Muscle of leg (tissue), 11 donors: ENCODE results near the gene ITGB4. TPM values are rescaled to one million over a fixed set of nuclear protein-coding genes. Genes with fewer than 3 reads are reported as not detected.

ENCODE experiments used
- DNase-seq: peaks from one replicate; pipeline ENCODE4 v3.0.0; 2013
- H3K27ac ChIP-seq: one replicate; pipeline ENCODE4 v1.5.1; 2013; ENCODE audit warnings: mild to moderate bottlenecking, low read length, control low read depth
- H3K27me3 ChIP-seq: one replicate; pipeline ENCODE4 v1.6.1; 2013; ENCODE audit warnings: low read length; ENCODE audit not compliant: control insufficient read depth, insufficient read depth
- H3K36me3 ChIP-seq: one replicate; pipeline ENCODE4 v1.6.1; 2013; ENCODE audit warnings: low read length; ENCODE audit not compliant: control insufficient read depth, insufficient read depth
- H3K4me1 ChIP-seq: one replicate; pipeline ENCODE4 v1.6.1; 2013; ENCODE audit warnings: low read length; ENCODE audit not compliant: control insufficient read depth, insufficient read depth
- H3K4me3 ChIP-seq: one replicate; pipeline ENCODE4 v1.5.1; 2013; ENCODE audit warnings: low read length, control low read depth
- H3K9me3 ChIP-seq: replicated peaks from 2 replicates; pipeline ENCODE4 v1.6.1; 2013; ENCODE audit warnings: low read depth, low read length; ENCODE audit not compliant: control insufficient read depth
- WGBS: methylation state at CpG from one replicate; pipeline ENCODE4 v1.1.5; 2013; ENCODE audit warnings: missing lambda C conversion rate; ENCODE audit not compliant: insufficient coverage; 5-methylcytosine and 5-hydroxymethylcytosine counted together
- polyA plus RNA-seq, 8 donors: library from polyadenylated mRNA; unstranded; fragments of 120-200 nt; gene quantifications; one replicate each; pipeline versions ENCODE4 v1.2.1 to v1.2.3, GENCODE V29; 2013; ENCODE audit warnings: inconsistent platforms in 1 of 8, low replicate concordance in 1 of 8; ENCODE audit not compliant: insufficient read length in 8 of 8, insufficient read depth in 1 of 8
- total RNA-seq: library from RNA; stranded (reverse); fragments of 120-200 nt; gene quantifications from one replicate; pipeline ENCODE4 v1.2.4, GENCODE V29; 2013

ITGB4 gene
- total and polyA plus RNA-seq, 9 donors: 1.6 to 16.7 (median 6.3) TPM

GRCh38 chr17:75695830-75696271 lies 25.4 kb upstream of the ITGB4 start:
- H3K36me3 ChIP-seq: peaks cover 58% of the 10 kb centered on the region
- 86% methylated on average over 12 of the region's 12 CpGs for WGBS
- peaks cover 85% of the 10 kb centered on the region for H3K4me1 ChIP-seq
- peak overlapping the region; percentile 80 for H3K27ac ChIP-seq
- H3K27me3 ChIP-seq: no peaks in the 10 kb centered on the region
- H3K9me3 ChIP-seq: no peaks in the 10 kb centered on the region
- no peak overlapping the region for H3K4me3 ChIP-seq
- peak; percentile 85 for DNase-seq

DNA sequence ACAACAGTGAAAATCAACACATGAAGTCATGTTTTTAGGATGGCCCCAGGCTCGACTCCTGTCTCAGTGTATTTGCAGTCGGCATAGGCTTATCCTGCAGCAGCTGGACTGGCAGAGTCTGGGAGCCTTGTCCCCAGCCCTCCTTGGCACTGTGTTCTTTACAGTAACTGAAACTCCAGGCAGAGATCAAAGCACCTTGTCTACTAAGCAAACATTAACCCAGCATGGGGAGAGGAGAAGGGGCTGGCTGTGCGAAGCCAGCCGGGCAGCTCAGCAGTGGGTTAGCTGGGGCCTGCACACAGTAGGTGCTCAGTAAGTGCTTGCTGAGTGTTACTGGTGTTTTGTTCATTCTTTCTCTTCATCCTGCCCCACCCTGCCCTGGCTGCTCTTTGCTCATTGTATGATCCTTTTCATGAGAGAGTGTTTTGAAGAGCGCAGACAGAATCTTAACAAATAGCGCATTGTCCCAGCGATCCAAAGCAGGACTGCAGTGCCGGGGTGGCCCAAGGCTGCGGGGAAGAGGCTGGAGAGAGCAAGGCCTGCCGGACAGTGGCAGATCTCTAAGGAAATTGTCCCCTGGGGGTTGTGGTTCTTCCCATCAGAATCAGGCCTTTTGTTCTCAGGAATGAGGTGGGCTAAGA lies 23.5 kb upstream of the ITGB4 start:
- DNase-seq: no peak
- WGBS: 72% methylated on average over 6 of the region's 10 CpGs
- no peak overlapping the region for H3K4me3 ChIP-seq
- peak overlapping the region; percentile 40 for H3K27ac ChIP-seq
- no peaks in the 10 kb centered on the region for H3K9me3 ChIP-seq
- H3K27me3 ChIP-seq: no peaks in the 10 kb centered on the region
- peaks cover 64% of the 10 kb centered on the region for H3K36me3 ChIP-seq
- H3K4me1 ChIP-seq: peaks cover 72% of the 10 kb centered on the region

GRCh38 chr17:75698659-75699058 lies 22.6 kb upstream of the ITGB4 start:
- Histone ChIP-seq H3K36me3 (peaks cover 66% of the 10 kb centered on the region), H3K27ac (no peak overlapping the region), H3K4me1 (peaks cover 65% of the 10 kb centered on the region), H3K9me3 (no peaks in the 10 kb centered on the region), H3K4me3 (no peak overlapping the region), H3K27me3 (no peaks in the 10 kb centered on the region)
- WGBS: no CpG with 5 or more reads among the region's 3 CpGs
- no peak for DNase-seq

GRCh38 chr17:75701288-75701687 lies 20.0 kb upstream of the ITGB4 start:
- Histone ChIP-seq H3K27ac (no peak overlapping the region), H3K4me3 (no peak overlapping the region), H3K4me1 (peaks cover 38% of the 10 kb centered on the region), H3K36me3 (peaks cover 82% of the 10 kb centered on the region), H3K9me3 (no peaks in the 10 kb centered on the region), H3K27me3 (no peaks in the 10 kb centered on the region)
- DNase-seq: no peak
- WGBS: 81% methylated on average over 7 of the region's 10 CpGs

DNA sequence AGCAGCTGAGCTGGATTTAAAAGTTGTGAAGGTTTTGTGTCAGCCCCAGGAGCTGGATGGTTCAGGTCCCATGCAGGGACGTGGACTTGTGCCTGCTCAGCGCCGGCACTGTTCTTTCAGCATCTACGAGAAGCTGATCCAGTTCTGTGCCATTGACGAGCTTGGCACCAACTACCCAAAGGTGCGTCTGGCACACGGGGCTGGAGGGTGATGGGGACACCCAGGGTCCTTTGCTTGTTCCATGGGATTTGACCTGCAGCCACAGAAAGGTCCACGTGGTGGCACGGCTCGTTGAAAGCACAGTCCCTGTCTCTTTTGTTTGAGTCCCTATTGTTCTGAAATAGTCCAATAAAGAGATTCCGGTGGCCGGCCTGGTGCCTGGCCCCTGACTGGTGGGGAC lies 18.1 kb upstream of the ITGB4 start:
- H3K36me3 ChIP-seq: peaks cover 89% of the 10 kb centered on the region

GRCh38 chr17:75703591-75703990 lies 17.7 kb upstream of the ITGB4 start:
- WGBS: 89% methylated on average over 8 of the region's 9 CpGs
- peaks cover 93% of the 10 kb centered on the region for H3K36me3 ChIP-seq
- no peak overlapping the region for H3K4me3 ChIP-seq
- DNase-seq: no peak
- no peak overlapping the region for H3K27ac ChIP-seq
- peaks cover 22% of the 10 kb centered on the region for H3K4me1 ChIP-seq
- H3K27me3 ChIP-seq: no peaks in the 10 kb centered on the region
- no peaks in the 10 kb centered on the region for H3K9me3 ChIP-seq

More for the DNA sequence above, 18.1 kb upstream of the ITGB4 start:
- H3K27me3 ChIP-seq: no peaks in the 10 kb centered on the region
- no peak overlapping the region for H3K4me3 ChIP-seq
- no peaks in the 10 kb centered on the region for H3K9me3 ChIP-seq
- no peak for DNase-seq
- no peak overlapping the region for H3K27ac ChIP-seq
- peaks cover 22% of the 10 kb centered on the region for H3K4me1 ChIP-seq
- WGBS: 95% methylated on average over 12 of the region's 12 CpGs

- WGBS: 79% methylated on average over 10 of the region's 27 CpGs
- DNase-seq: no peak
- H3K4me1 ChIP-seq: peaks cover 10% of the 10 kb centered on the region
- H3K9me3 ChIP-seq: no peaks in the 10 kb centered on the region
- H3K27me3 ChIP-seq: no peaks in the 10 kb centered on the region
- H3K36me3 ChIP-seq: peaks cover 85% of the 10 kb centered on the region
- H3K4me3 ChIP-seq: no peak overlapping the region
- H3K27ac ChIP-seq: no peak overlapping the region
These were observed 16.0 kb upstream of the ITGB4 start for GRCh38 chr17:75704963-75705875.

DNA sequence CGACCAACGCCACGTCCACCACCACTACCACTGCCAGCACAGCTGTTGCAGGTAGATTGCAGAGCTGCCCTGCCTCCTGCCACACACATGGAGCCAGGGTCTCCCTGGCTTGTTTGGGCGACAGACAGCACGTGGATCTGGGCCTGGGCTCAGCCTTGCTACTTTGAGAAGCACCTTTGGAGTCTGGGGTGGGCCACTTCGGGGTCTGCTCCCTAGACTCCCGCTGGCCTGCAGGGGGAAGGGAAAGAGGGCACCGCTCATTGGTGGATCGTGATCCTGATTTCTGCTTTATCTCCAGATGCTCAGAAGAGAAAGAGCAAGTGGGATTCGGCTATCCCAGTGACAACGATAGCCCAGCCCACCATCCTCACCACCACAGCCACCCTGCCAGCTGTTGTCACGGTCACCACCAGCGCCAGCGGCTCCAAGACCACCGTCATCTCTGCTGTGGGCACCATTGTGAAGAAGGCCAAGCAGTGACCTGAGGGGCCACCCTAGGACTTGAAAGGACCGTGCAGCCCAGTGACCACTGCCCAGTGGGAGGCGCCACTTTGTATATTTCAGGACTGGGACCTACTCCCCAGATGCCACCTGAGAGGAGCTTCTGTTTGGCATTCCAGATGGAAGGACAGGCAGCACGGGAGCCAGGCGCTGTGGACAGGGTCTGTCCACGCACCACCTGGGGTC lies 15.1 kb upstream of the ITGB4 start:
- Histone ChIP-seq H3K4me1 (no peaks in the 10 kb centered on the region), H3K36me3 (peaks cover 76% of the 10 kb centered on the region), H3K9me3 (no peaks in the 10 kb centered on the region), H3K27ac (no peak overlapping the region), H3K4me3 (no peak overlapping the region), H3K27me3 (no peaks in the 10 kb centered on the region)
- WGBS: 90% methylated on average over 16 of the region's 20 CpGs
- no peak for DNase-seq

- no peaks in the 10 kb centered on the region for H3K9me3 ChIP-seq
- 78% methylated on average over 12 of the region's 12 CpGs for WGBS
- no peaks in the 10 kb centered on the region for H3K27me3 ChIP-seq
- peaks cover 66% of the 10 kb centered on the region for H3K36me3 ChIP-seq
- no peak for DNase-seq
- peak overlapping the region; percentile 20 for H3K27ac ChIP-seq
- H3K4me1 ChIP-seq: no peaks in the 10 kb centered on the region
- no peak overlapping the region for H3K4me3 ChIP-seq
These were observed 14.1 kb upstream of the ITGB4 start for GRCh38 chr17:75707079-75707571.

GRCh38 chr17:75712446-75712845 lies 8.8 kb upstream of the ITGB4 start:
- no peaks in the 10 kb centered on the region for H3K27me3 ChIP-seq
- no peak for DNase-seq
- WGBS: no CpG with 5 or more reads among the region's 2 CpGs
- no peak overlapping the region for H3K4me3 ChIP-seq
- H3K4me1 ChIP-seq: no peaks in the 10 kb centered on the region
- H3K27ac ChIP-seq: no peak overlapping the region
- peaks cover 13% of the 10 kb centered on the region for H3K36me3 ChIP-seq
- no peaks in the 10 kb centered on the region for H3K9me3 ChIP-seq
